Cardiac muscle cell (in vitro differentiated cells and primary cell): Measurements from ENCODE around the gene KCNJ2. TPM values are rescaled to one million over a fixed set of nuclear protein-coding genes. Genes with fewer than 3 reads are reported as not detected.

Source experiments
- DNase-seq, 2 donors: peaks; one replicate each; pipeline versions ENCODE4 v3.0.0 to v3.0.0-alpha.2; 2010 to 2017; ENCODE audit warnings: low read depth in 1 of 2, low spot score in 1 of 2
- H3K27ac ChIP-seq: fragments of 200-600 bp; sonication (generic); 2 replicates; pipeline ENCODE4 v1.5.1; 2016
- H3K27me3 ChIP-seq: fragments of 200-600 bp; sonication (generic); 2 replicates; pipeline ENCODE4 v1.6.0; 2016; ENCODE audit warnings: control low read depth
- H3K36me3 ChIP-seq: fragments of 200-600 bp; sonication (generic); 2 replicates; pipeline ENCODE4 v1.5.1; 2016; ENCODE audit warnings: control low read depth
- H3K4me1 ChIP-seq: fragments of 200-600 bp; sonication (generic); 2 replicates; pipeline ENCODE4 v1.8.1; 2017; ENCODE audit warnings: low read depth, mild to moderate bottlenecking, mixed run types
- H3K4me3 ChIP-seq: fragments of 200-600 bp; sonication (generic); 2 replicates; pipeline ENCODE4 v1.5.1; 2016; ENCODE audit warnings: mild to moderate bottlenecking
- H3K9me3 ChIP-seq: fragments of 200-600 bp; sonication (generic); 2 replicates; pipeline ENCODE4 v1.5.1; 2017; ENCODE audit warnings: low read depth, mild to moderate bottlenecking, control low read depth
- CTCF ChIP-seq: IDR thresholded peaks from 2 replicates; pipeline ENCODE4 v1.5.1; 2012; ENCODE audit warnings: low read depth, mild to moderate bottlenecking, low read length
- polyA plus RNA-seq: library from polyadenylated mRNA; unstranded; fragments of >200 nt; fragmentation: Nextera tagmentation; extraction: Ambion mirVana; gene quantifications from 2 replicates; pipeline ENCODE4 v1.2.1, GENCODE V29; 2016
- total RNA-seq: library from RNA; depleted of rRNA; stranded (reverse); fragments of >200 nt; gene quantifications from 2 replicates; pipeline ENCODE4 v1.2.3, GENCODE V29; 2016

Gene KCNJ2
- total and polyA plus RNA-seq, 2 experiments from 2014 or later, result 0.66 TPM; not detected in 1

GRCh38 chr17:70168044-70168976 is 1.0 kb upstream of the KCNJ2 start:
- Histone ChIP-seq H3K27ac (no peak overlapping the region), H3K36me3 (no peaks in the 10 kb centered on the region), H3K4me3 (peak overlapping the region; percentile 48), H3K27me3 (peaks cover 47% of the 10 kb centered on the region), H3K4me1 (no peaks in the 10 kb centered on the region), H3K9me3 (no peaks in the 10 kb centered on the region)
- TF ChIP-seq CTCF, result peak; percentile 75
- peak; percentile 66 to 69 for DNase-seq

- Histone ChIP-seq H3K4me1 (no peaks in the 10 kb centered on the region), H3K36me3 (no peaks in the 10 kb centered on the region), H3K4me3 (peak overlapping the region; percentile 48), H3K9me3 (no peaks in the 10 kb centered on the region), H3K27ac (no peak overlapping the region), H3K27me3 (peaks cover 60% of the 10 kb centered on the region)
- no peak for TF ChIP-seq CTCF
- peak; percentile 13 to 55 for DNase-seq
These were observed 621 bp downstream of the KCNJ2 start for GRCh38 chr17:70169709-70170597.

DNA sequence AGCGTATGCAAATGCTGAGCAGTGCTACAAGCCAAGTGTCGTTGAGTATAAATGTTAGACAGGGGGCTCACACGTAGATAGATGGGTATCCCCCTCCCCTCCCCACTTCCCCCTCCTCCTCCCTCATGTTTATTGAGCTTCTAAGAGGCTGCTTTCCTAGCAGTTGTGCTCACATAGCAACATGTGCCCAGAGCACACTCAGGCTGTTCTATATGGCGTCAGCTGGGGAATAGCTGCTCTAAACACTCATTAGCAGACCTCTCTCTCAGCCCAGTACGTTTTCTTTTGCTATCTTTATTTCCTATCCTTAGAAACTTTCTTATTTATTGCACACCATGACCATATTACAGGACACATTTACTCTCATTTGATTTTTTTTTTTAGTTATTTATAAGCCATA is 1.8 kb downstream of the KCNJ2 start:
- Histone ChIP-seq H3K27me3 (peaks cover 62% of the 10 kb centered on the region), H3K4me3 (no peak overlapping the region), H3K4me1 (no peaks in the 10 kb centered on the region), H3K36me3 (no peaks in the 10 kb centered on the region), H3K27ac (no peak overlapping the region), H3K9me3 (no peaks in the 10 kb centered on the region)
- TF ChIP-seq CTCF, result no peak
- DNase-seq, result no peak

DNA sequence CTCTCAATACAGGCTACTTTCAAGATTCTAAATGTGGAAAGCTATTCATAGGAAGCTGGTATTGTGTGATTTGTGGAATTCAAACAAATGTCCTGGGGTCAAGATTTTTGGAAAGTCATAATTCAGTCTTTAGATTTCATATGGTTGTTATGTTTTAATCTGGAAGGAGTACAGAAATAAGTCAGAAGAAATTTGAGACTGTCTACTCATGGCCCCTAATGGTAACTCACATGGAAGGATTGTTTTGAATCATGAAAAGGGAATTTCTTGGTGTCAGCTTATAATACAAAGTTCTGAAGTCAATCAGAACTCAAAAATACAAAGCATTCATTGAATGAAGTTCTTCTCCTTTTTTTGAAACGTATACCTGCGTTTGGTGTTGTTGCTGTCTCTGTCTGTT is 3.1 kb downstream of the KCNJ2 start:
- peaks cover 58% of the 10 kb centered on the region for H3K27me3 ChIP-seq

More for the DNA sequence above, 3.1 kb downstream of the KCNJ2 start:
- Histone ChIP-seq H3K36me3 (no peaks in the 10 kb centered on the region), H3K9me3 (no peaks in the 10 kb centered on the region), H3K4me1 (no peaks in the 10 kb centered on the region), H3K27ac (no peak overlapping the region), H3K4me3 (no peak overlapping the region)
- no peak for DNase-seq
- TF ChIP-seq CTCF, result no peak
